HG03354 (cell line): ENCODE results near the gene MTARC1.

Source experiments
- ATAC-seq: cut with Tn5 transposase; IDR thresholded peaks from one replicate; pipeline ENCODE4 v1.9.1; 2021; ENCODE audit warnings: mild to moderate bottlenecking; ENCODE audit not compliant: unreplicated experiment, poor library complexity, severe bottlenecking

Gene MTARC1

DNA sequence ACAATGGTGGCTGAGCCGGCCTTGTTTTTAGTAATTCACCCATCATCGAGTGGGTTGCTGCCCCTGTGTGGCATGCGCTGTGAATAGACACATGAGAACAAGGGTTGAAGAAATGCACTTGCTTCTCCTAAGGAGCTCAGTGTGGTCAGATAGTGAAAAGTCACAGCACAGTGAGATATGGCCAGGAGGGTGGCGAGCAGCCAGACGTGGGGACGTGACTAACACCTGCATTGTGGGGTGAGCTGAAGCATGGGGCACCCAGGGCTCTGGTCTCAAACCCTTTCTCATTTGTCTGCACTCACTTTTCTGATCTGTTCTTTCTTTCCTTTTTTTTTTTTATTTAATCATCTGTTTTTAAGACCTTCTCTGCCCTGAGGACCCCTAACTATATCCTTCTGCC, 13.5 kb downstream of the MTARC1 start:
- no peak for ATAC-seq

DNA sequence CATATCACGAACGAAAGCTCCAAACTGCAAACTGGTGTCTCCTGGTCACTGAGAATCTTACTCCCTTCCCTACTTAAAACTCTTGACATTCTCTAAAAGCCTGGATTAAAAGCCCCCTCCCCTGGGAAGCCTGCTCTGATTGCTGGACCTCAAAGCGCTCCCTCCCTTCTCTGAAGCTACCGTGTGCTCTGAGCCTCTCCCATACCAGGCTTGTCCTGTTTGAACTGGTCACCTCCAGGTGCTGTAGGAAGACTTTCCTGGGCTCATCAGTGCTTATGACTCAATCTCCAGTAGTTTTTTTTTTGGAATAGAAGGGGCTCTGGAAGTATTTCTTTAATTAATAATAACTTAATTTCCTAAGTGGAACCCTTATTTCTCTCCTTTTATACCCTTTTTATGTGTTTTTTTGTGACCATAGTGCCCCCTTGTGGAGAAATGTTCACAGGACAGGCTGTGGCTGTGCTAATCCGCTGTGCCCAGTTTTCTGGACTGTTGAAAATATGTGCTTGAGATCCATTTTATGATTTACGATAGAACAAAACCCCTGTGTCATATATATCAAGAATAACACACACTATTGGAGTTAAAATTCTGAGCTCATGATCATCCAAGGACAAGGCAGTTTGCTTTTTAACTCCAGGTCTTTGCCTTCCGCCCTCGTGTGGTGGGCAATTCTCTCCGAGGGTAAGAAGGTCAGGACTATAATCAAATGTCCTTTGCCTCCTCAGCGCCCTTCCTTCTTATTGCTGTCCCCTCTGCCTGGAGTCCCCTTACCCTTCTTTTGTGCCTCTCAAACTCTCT, 16.9 kb downstream of the MTARC1 start:
- peak; percentile 65 for ATAC-seq

DNA sequence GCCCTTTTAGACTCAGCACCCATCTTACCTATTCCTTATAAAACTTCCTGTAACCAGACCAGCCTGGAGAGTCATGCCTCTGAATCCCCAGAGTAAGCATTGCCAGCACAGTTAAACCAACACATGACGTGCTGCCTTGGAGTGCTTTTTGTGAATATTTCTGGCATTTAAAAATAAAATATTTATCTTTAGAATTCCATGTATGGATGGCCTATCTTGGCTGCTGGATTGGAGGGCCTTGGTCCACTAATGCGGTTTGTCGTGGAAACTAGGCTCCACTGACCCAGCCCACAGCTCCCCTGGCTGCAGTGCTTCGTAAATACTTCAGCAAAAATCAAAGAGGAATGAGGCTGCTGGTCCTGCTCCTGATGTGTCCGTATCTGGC, 17.5 kb downstream of the MTARC1 start:
- ATAC-seq = no peak

DNA sequence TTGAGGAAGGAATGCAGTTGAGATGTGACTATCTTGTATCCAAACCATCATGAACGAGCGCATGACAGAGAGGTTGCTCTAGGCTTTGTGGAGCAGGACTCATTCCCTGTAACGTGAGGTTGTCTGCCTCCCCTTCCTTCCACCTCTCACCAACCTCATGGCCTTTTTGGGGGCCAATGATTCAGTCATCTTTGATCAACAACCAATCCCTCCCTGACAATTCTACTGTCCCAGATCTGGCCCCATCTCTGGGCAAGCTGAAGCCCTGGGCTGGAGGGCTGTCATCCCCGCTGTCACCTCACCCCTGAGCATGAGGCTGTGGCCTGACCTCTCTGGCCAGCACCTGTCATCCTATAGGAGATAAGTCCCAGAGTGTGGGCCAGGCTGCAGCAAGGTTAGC, 19.7 kb downstream of the MTARC1 start:
- no peak for ATAC-seq

DNA sequence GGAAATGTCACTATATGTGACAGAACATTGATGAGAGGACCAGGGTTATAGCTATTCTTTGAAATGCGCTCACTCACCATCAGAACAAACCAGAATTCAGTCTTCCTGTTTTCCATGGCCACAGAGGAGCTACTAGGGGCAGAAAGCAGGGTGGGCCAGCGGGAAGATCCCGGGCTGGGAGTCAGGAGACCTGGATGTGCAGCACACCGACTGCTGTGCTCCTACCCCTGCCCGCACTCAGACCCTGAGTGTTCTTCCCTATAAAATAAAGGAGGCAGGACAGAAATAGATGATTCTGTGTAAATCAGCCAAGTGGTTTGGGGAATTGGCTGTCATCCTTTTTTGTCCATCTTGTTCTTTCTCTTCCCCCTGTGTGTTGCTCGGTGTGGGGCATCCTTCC, 21.0 kb downstream of the MTARC1 start:
- no peak for ATAC-seq

DNA sequence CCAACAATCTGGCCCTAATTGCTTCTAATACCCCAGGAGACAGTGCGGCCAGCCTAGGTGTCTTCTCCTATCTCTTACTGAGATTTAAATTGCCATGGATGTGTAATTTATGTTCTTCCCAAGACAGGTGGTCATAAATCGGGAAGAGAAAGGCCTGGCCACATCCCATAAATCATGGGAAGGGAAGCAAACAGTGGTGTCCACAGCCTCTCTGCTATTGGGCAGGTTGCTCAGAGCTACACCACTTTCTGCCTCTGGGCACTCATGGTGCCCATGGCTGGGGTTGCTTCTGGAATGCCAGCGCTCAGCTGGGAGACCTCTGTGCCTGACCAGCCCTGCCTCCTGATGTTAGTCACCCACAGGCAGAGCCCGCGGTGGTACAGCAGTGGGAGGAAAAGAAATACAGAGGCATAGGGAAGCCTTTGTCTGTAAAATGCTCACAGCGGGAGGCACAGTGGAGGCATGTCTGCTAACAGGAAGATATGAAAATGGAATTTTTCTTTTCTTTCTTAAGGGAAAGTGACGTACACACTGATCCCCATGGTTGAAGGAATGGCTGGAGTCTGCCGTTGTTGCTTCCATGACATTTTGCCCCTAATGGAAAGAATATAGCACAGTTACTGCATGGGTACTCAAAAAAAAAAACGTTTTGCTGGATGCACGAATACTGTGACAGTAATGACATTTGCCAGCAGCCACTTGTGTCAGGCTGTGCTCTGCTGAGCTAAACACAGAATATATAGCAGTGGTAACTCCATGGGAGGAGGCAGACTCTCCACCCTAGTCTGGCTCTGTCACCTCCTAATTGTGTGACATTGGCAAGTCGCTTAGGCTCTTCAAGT, 21.9 kb downstream of the MTARC1 start:
- ATAC-seq = no peak

DNA sequence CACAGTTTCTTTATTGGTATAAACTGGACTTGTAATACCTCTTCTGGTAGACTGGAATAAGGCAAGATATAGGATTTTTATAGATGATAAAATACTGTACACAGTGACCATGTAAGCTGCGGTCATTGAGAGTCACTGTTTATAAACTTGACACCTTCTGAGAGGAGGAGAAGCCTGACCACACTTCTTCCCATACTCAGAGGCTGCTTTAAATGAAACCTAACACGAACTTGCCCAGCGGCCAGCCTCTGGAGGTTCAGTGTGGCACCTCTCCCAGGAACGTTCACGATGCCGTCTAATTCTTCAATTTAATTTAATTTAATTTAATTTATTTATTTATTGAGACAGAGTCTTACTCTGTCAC, 22.5 kb downstream of the MTARC1 start:
- ATAC-seq = no peak

DNA sequence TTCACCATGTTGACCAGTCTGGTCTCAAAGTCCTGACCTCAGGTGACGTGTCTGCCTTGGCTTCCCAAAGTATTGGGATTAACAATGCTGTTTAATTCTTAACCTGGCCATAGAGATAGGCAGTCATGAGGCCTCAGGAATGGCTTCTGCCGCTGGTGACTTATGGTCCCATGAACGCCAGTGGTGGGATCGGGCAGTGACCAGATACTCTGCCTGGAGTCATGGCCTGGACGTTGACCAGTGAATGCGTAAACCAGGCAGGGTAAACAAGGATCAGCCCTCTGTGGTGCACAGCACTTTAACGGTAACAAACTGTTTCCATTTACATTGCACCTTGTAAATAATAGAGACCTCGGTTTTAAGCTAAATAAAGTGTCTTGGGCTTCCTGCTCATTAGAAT, 23.0 kb downstream of the MTARC1 start:
- peak; percentile 4 for ATAC-seq

DNA sequence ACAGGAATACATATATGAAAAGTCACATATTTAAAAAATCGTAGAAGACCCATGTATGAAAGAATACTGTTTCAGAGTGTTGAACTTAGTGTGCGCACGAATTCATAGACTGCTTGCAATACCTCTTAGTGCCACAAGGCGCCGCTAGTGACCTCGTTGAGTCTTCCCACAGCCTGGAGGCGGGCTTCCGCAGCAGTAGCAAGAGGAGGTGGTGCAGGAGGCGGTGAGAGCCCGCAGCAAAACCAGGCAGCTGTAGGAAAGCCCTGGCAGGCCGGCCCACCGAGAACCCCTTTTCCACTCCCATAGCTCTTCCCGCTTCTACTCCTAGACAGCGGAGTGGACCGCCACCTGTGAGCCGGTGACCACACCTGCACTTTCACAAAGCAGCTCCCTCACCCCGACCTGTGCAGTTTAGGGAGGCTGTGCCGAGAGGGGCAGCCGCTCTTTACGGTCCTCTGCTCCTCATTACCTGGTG, 23.5 kb downstream of the MTARC1 start:
- peak; percentile 94 for ATAC-seq

DNA sequence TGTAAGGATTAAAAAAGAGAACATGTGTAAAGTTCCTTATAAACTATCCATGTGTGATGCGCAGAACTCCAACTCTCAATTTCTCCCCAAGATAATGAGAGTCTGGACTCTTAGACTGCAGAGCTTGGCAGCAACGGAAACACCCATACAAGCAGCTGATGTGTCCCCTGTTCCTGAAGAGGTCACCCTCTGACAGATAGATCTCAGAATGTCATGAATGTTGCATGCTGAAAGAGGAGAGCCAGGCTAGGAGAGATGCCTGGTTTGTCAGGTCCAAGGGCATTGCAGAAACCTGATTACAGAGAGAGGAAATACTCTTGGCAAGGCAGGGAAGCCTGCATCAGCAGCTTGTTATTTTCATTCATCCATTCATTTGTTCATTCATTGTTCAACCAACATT, 24.2 kb downstream of the MTARC1 start:
- no peak for ATAC-seq

DNA sequence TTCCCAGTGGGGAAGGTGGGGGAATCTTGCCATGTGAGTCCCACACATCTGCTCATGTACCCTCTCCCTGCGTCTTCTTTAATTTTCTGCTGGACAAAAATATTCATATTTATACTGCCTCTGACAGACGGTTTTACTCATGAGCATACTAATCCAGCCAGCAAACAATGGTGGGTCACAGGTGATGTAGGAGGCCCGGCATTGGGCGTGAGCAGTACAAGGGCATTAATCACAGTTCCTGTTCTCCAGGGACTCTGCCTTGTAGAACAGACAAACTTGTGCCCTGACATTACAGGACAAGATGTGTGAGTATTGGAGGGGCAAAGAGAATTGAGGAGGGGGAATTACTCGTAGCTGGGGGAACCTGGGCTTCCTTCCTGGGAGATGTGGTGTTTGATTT, 25.0 kb downstream of the MTARC1 start:
- no peak for ATAC-seq

DNA sequence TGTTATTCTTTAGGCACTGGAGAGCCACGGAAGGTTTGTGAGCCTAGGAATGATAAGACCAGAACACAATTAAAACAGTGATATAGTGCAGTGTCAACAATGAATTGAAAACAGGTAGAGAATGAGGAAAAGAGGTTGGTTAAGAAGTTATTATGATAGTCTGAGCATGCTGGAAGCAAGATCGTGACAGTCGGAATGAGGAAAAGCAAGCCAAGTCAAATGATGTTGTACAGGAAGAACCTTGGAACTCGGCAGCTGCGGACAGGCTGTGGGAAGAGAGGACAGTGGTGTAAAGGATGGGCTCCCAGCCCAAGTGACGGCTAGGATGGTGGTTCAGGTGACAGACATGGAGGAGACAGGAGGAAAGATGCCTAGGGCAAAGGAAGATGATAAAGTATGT, 25.6 kb downstream of the MTARC1 start:
- ATAC-seq = no peak

DNA sequence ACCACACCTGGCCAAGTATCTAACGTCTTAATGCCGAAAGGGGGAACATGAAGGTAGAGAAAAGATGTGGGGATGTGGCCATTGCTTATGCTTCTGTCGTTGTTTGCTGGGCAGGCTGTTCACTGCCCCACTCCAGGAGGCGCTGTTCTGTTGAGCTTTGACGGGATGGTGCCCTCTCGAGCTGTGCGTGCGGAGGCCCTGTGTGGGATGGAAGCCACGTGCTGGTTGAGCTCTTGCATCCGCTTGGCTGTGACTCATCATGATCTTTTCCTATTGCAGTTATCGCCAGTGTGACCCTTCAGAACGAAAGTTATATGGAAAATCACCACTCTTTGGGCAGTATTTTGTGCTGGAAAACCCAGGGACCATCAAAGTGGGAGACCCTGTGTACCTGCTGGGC, 26.3 kb downstream of the MTARC1 start:
- ATAC-seq = no peak

DNA sequence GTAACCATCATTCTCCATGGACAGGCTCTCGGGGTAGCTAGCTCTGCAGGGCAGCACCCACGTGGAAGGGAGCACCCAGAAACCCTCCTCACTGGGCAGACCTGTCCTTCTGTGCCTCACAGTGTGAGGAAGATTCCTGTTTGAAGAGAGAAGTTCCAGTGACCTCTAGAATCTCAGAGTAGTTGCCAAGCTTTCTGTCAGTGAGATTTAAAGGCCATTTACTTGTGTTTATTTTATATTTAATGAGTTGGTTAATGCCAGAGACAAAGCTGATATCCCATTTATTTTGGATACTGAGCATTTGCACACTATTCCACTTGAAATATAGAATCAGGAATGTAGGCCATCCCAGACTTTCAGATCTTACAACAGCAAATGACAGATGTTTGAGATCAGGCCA, 28.7 kb downstream of the MTARC1 start:
- no peak for ATAC-seq

DNA sequence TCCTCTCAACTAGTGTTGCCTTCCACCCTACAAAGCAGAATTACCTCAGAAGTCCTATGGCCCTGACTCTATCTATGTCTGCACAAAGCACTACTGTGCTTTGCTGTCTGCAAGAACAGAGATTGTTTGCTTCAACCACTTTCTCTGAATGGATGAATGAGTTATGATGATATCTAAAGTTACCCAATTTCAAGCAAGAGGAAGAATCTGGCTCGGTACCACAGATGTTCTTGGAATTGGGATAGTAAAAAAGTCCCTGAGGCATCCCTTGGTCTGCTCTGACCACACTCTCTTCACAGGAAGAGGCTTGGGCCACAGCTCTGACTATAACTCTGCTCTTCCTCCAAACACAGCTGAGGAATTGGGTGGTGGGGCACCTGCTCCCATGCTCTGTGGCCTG, 31.2 kb downstream of the MTARC1 start:
- ATAC-seq = no peak

DNA sequence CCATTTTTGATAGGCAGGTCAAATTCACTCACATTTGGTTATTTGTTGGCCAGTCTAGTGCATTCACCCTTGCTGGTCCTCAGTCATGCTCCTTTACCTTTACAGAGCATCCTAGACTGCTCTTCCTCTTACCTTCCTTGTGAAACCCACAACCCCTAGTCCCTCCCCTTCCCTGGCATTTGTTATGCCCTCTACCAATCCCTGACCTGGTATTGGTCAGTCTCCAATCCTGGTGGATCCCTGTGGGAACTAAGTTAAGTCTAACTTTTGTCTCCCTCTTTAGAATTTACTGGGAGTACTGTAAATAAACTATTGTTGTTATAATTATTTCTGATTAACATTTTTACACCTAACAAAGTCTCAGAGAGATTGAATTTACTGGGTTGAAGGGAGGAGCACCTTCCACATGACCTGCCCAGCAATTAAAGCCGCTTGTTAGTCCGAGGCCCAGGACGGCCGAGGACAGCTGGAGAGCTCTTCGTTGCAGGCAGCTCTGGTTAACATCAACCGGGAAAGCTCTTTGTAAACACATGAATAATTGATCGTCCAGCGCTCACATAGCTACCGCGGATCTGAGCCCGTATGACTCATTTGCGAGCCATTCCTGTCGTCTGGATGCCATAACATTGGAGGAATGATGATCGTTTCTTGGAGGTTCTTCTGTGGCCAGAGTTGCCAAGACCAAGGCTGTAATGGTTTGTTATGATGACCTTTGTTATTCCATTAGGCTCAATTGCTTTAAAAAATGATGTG, 31.9 kb downstream of the MTARC1 start:
- no peak for ATAC-seq

DNA sequence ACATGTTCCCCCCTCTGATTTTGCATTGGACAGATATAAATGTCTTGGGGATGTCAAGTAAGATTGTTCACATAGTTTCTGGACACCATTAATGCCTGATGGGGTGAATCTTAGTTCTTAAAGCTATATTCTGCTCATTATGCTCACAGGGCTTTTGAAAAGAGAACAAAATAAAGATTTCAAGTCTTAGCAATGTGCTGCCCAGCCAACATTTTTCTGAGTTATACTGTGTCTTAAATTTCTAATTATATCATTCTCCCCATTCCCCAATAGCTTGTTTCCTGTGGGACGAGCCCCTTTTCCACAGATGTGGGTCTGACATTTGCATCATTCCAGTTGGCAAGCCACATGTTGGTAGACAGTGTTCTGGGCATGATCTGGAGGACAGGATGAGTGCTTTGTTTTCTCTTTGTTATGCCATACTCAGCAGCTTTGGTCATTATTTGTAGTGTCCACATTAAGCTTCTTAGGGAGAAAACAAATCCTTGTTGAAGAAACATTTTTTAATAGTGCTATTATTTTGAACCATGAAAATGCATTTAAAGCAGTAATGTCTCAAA, 32.8 kb downstream of the MTARC1 start:
- no peak for ATAC-seq

DNA sequence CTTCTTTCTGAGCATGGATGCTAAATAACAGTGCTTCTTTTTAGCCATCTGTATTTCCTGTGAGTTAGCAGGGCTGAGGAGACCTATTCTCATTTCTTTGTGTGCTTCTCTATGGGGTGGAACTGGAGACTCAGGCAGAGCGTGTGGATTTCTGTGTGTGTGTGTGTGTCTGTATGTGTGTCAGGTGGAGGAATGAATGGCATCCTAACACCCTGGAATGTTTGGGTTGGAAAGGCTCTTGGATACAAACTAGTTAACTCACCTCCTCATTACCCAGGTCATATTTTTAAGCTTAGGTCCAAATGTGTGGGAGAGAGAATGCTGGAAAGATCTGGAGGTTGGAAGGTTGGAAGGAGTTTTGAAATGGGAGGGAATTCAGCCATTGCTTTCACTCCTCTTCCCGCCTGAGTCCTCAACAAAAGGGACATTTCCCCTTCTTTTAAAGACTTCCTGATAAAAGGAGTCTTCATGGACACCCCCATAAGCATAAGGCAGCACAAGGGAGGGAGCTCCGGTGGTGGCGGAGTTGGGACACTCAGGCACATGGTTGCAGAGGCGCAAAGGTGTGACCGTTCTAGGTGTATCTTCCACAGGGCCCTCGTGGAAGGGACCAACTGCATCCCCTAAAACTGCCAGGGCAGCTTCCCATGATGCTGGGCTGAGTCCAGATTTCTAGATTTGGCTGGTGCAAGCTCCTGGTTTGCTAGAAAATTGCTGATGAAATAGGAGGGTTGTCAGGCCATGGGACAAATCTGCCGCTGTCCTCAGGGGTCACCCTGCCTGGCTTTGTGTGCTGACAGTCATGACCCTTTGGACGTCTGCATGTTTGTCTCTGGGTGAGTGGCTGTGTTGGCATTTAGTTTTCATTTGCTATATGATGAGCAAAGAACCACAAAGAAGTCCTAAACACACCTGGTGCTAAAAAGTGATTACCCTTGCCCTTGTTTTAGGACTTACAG, 37.6 kb downstream of the MTARC1 start:
- no peak for ATAC-seq
